ENCODE measurements around the gene HBEGF. TPM values are rescaled to one million over a fixed set of nuclear protein-coding genes. Genes with fewer than 3 reads are reported as not detected.

HBEGF gene
- total RNA-seq, 1 experiment from 2014 or later, result 6.1 TPM

DNA sequence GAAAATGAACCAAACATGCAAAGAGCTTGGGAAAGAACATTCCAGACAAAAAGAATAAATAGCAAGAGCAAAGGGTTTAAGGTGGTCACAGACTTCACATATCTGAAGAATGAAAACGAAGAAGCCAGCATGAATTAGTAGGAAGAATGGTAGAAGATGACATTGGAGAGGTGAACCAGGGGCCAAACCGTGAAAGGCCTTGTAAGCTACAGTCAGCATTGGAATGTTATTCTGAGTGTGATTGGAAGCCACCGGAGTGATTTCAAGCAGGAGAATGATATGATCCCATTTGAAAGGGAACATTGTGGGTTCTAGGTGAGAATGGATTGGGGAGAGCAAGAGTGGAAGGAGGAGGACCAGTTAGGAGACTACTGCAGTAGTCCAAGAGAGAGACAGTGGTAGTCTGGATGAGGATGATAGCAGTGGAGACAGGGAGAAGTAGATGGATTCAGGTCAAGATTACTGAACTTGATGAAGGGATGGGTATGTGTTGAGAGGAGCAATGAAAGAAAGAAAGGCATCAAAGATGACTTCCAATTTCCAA is 36.6 kb downstream of the HBEGF start:
- DNase-seq (ENCODE audit: extremely low read depth, low read depth), result no peak

DNA sequence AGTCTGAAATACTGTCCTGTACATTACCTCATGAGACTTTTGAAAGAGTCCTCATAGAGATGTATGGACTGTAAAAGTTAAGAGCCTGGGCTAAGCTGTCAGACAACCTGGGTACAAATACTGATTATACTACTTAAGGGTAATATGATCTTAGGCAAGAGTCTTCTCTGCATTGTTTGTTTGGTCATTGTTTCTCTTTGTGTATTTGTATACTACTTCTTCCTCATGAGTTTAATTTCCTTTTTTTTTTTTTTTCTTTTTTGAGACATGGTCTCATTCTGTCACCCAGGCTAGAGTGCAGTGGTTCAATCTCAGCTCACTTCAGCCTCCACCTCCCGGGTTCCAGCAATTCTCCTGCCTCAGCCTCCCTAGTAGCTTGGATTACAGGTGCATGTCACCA is 40.9 kb downstream of the HBEGF start:
- DNase-seq (ENCODE audit: extremely low read depth, low read depth), result no peak

GRCh38 chr5:140303966-140304365 is 42.4 kb downstream of the HBEGF start:
- no peak for DNase-seq (ENCODE audit: extremely low read depth, low read depth)

- DNase-seq (ENCODE audit: extremely low read depth, low read depth), result peak; percentile 95
Observed at GRCh38 chr5:140302786-140303639, 43.4 kb downstream of the HBEGF start, which contains the start of gene PFDN1. PFDN1 (minus strand) TSS chr5:140303101; CDS start chr5:140303073, 28 bp downstream.

DNA sequence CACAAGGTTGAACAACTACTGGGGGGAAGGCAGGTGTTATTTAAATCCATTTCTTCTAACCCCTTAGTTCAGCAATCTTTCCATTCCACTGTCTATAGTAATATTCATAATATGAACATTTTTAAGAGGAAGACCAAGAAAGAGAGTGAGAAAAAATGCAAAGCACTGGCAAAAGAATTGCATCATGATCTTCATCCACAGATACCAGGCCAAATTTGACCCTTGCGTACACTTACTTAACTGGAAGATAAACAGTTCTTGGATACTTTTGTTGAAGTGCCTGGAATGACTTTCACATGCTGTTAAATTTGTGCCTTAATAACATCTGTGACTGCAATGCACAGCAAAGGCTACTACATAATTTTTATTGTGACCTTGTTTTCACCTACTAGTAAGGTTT is 45.3 kb downstream of the HBEGF start:
- no peak for DNase-seq (ENCODE audit: extremely low read depth, low read depth)

DNA sequence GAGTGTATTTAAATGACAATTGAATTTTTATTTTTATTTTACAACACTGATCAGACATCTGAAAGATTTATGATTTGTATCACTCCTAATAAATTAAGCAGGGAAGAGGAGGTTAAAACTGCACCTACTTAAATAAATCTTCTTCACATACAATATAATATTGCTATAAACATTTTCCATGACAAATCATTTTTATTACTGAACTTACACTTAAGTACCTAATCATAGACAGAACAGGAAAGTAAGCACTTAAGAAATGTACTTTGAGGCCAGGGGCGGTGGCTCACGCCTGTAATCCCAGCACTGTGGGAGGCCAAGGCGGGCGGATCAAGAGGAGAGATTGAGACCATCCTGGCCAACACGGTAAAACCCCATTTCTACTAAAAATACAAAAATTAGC is 47.3 kb downstream of the HBEGF start:
- no peak for DNase-seq (ENCODE audit: extremely low read depth, low read depth)

- no peak for DNase-seq (ENCODE audit: extremely low read depth, low read depth)
Observed at GRCh38 chr5:140298183-140298601, 48.2 kb downstream of the HBEGF start.

DNA sequence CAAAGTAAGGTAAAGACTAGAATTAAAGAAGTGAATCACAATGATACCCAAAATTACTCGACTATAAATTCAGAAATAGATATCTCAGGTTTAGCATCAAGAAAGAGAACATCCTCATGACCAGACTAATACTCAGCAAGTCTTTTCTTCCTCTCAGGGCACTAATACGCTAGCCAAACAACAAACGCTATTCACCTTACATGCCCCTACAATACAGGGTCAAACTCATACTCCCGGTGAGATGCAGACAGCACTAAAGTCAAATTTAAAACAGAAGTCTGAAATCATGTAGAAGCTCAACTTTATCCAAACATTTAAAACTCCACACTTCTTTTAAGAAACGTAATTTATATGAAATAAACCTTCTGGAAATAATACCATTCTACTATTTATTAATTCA is 49.1 kb downstream of the HBEGF start:
- no peak for DNase-seq (ENCODE audit: extremely low read depth, low read depth)

DNA sequence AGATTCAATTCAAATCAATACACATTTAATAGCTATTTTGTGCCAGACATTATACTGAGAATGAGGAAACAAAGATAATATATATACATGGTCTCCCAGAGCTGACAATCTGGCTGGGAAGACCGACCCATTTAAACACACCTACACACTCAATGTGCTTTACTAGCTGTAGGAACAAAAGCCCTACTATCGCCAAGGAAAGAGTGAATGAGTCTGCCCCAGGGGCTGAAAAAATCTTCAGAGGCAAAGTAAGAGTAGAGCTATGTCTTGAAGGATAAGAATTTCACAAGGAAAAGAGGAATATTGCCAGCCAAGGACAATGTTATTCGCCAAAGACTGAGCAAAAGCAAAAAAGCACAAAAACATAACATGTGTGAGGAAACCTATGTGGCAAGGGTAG is 50.1 kb downstream of the HBEGF start:
- DNase-seq (ENCODE audit: extremely low read depth, low read depth), result no peak

GRCh38 chr5:140295414-140295813 is 51.0 kb downstream of the HBEGF start:
- peak; percentile 48 for DNase-seq (ENCODE audit: extremely low read depth, low read depth)

GRCh38 chr5:140294753-140295152 is 51.6 kb downstream of the HBEGF start:
- no peak for DNase-seq (ENCODE audit: extremely low read depth, low read depth)

DNA sequence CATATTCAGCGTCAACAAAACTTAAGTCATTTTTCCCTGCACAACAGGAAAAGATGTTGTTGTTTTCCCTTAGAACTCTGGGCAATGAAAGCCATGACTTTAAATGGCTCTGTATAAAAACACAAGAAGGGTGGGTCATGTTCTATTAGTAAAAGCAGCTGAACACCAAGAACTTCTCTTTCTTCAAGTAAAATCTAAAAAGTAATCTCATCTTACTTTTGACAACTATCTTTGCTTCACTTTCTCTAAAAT is 52.6 kb downstream of the HBEGF start:
- no peak for DNase-seq (ENCODE audit: extremely low read depth, low read depth)

DNA sequence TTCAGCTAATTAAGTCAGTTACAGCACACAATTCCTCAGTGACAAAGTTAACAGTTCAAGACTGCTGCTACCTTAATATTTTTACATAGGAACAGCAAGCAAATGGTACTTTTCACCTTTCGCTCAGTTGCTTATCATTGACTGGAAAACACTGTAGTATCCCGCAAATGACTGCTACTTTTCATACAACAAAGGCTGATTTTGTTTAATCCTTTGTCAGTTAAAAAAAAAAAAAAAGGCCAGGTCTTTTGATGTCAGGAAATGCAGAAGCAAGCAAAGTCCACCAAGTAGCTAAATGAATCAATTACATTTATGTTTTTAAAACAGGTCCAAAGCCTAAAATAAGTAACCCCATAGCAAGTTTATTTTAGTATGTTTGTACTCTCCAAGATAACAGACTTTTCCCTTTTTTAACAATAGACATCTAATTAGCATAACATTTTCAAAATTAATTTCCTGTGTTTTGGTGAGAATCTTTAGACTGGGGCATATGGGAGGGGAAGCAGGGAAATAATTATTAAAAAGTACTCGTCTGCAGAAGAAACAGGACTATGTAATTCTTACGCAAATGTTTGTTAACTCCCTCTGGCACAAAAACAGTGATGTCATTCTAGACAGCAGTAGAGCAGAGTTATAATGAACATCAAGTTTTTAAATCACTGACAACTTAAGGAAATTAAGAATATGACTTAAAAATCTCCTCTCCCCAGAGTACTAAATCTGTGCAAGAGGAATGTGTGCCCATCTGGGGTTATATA is 53.1 kb downstream of the HBEGF start:
- no peak for DNase-seq (ENCODE audit: extremely low read depth, low read depth)

DNA sequence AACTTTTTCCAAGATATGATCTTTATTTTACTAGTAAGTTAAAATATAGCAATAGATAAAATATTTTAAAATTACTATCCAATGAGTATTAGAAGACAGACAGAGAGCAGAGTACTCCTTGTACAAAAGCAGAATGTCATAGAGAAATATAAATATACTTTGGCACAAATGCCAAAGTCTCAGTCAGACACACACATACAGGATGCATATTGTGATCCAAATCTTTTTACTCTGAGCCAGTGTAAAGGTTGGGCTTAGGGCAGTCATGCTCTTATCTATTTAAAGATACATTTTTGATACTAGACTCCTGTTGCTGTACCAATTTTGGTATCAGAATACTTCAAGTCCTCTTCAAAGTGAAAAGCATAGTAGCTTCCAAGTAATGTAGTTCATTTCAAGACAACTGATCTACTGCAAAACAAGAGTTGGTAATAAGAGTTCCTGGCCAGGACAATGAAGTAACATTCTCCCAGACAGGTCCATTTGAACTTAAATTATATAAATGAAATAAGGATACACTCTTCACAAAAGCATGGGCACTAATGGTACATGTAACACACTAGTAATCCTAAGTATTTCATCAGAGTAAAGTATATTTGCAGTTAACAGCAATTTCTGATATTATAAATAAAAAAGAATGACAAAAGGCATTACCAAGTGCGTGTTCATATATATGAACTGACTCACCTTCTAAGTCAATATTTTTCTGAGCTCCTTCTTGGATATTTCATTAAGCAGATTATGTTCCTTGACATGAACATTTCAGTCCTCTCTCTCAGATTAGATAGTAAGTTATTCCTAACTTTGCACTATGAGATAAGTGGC is 54.0 kb downstream of the HBEGF start:
- peak; percentile 32 for DNase-seq (ENCODE audit: extremely low read depth, low read depth)

- no peak for DNase-seq (ENCODE audit: extremely low read depth, low read depth)
Observed at GRCh38 chr5:140287801-140288521, 58.4 kb downstream of the HBEGF start.

GRCh38 chr5:140286424-140286823 is 60.0 kb downstream of the HBEGF start:
- no peak for DNase-seq (ENCODE audit: extremely low read depth, low read depth)

- no peak for DNase-seq (ENCODE audit: extremely low read depth, low read depth)
Observed at GRCh38 chr5:140284013-140284412, 62.4 kb downstream of the HBEGF start.

Measured in NCI-H460 (cell line).